HepG2 (cell line): ENCODE measurements around the gene TPM2. TPM values are rescaled to one million over a fixed set of nuclear protein-coding genes. Genes with fewer than 3 reads are reported as not detected.

Source experiments
- ATM ChIP-seq: fragments of 450-650 bp; IDR thresholded peaks from 2 replicates; pipeline ENCODE4 v1.7.1; 2017; ENCODE audit warnings: mild to moderate bottlenecking, borderline replicate concordance
- EEA1 ChIP-seq: sonication (generic); formaldehyde crosslinking; IDR thresholded peaks from 2 replicates; pipeline ENCODE4 v1.5.1; 2020; ENCODE audit warnings: mild to moderate bottlenecking, missing genetic modification reagents, borderline replicate concordance
- EP300 ChIP-seq, 3 experiments: sonication (generic) in 1 of 3; formaldehyde crosslinking in 1 of 3; IDR thresholded peaks; 2 replicates each; pipeline versions ENCODE4 v1.5.1 to v1.6.1; 2011 to 2020; ENCODE audit warnings: low read depth in 2 of 3, low read length in 2 of 3, borderline replicate concordance in 1 of 3, improper control_type of control experiment in 1 of 3, mild to moderate bottlenecking in 1 of 3, missing genetic modification reagents in 1 of 3, moderate library complexity in 1 of 3
- FOXK2 ChIP-seq: fragments of 450-650 bp; IDR thresholded peaks from 2 replicates; pipeline ENCODE4 v1.6.1; 2016
- HMGA1 ChIP-seq: sonication (generic); formaldehyde crosslinking; conservative IDR thresholded peaks from 2 replicates; pipeline ENCODE4 v1.4.0; 2020; ENCODE audit warnings: missing genetic modification reagents
- MED1 ChIP-seq: sonication (generic); formaldehyde crosslinking; IDR thresholded peaks from 2 replicates; pipeline ENCODE4 v1.4.0; 2020; ENCODE audit warnings: missing genetic modification reagents
- MLLT10 ChIP-seq: sonication (generic); formaldehyde crosslinking; IDR thresholded peaks from 2 replicates; pipeline ENCODE4 v1.4.0; 2020; ENCODE audit warnings: missing genetic modification reagents
- NFE2L1 ChIP-seq: sonication (generic); formaldehyde crosslinking; IDR thresholded peaks from 2 replicates; pipeline ENCODE4 v1.4.0; 2020; ENCODE audit warnings: missing genetic modification reagents, mild to moderate bottlenecking, borderline replicate concordance
- NFKBIZ ChIP-seq: IDR thresholded peaks from 2 replicates; pipeline ENCODE4 v1.6.1; 2018; ENCODE audit warnings: missing genetic modification reagents, missing compliant biosample characterization
- REPIN1 ChIP-seq: sonication (generic); formaldehyde crosslinking; IDR thresholded peaks from 2 replicates; pipeline ENCODE4 v1.8.0; 2022; ENCODE audit warnings: missing genetic modification reagents, low read depth, mild to moderate bottlenecking, borderline replicate concordance
- SALL2 ChIP-seq: sonication (generic); formaldehyde crosslinking; IDR thresholded peaks from 2 replicates; pipeline ENCODE4 v1.8.1; 2023; ENCODE audit warnings: mild to moderate bottlenecking, missing genetic modification reagents, inconsistent platforms
- SMAD1 ChIP-seq: sonication (generic); formaldehyde crosslinking; IDR thresholded peaks from 2 replicates; pipeline ENCODE4 v1.4.0; 2020; ENCODE audit warnings: missing genetic modification reagents, low read depth, mild to moderate bottlenecking, borderline replicate concordance
- ZNF138 ChIP-seq: sonication (generic); formaldehyde crosslinking; IDR thresholded peaks from 2 replicates; pipeline ENCODE4 v1.5.0; 2020; ENCODE audit warnings: mild to moderate bottlenecking, low read depth, missing genetic modification reagents
- ZNF557 ChIP-seq: sonication (generic); formaldehyde crosslinking; IDR thresholded peaks from 2 replicates; pipeline ENCODE4 v1.4.0; 2020; ENCODE audit warnings: missing genetic modification reagents
- ZNF720 ChIP-seq: sonication (generic); formaldehyde crosslinking; IDR thresholded peaks from 2 replicates; pipeline ENCODE4 v1.4.0; 2020; ENCODE audit warnings: missing genetic modification reagents
- polyA plus RNA-seq, 8 experiments: library from polyadenylated mRNA; depleted of rRNA in 3 of 8; stranded (reverse) in 7 of 8; unstranded in 1 of 8; fragments of >200 nt; fragmentation: Illumina TruSeq in 4 of 8; extraction: Trizol in 4 of 8; gene quantifications; 2 replicates each; pipeline versions ENCODE4 v1.2.1 to v1.2.3, GENCODE V29; 2011 to 2016; ENCODE audit warnings: low read depth in 4 of 8, missing spikeins in 1 of 8, mixed read lengths in 1 of 8; ENCODE audit not compliant: insufficient read depth in 1 of 8
- total RNA-seq, 5 experiments: library from RNA; depleted of rRNA; stranded (reverse); fragments of >200 nt; fragmentation: Illumina TruSeq; extraction: Trizol; gene quantifications; 2 replicates each; pipeline ENCODE4 v1.2.3, GENCODE V29; 2016; ENCODE audit warnings: low read depth in 1 of 5
- TF ChIP-seq, protein P1 (sequence below): sonication (generic); formaldehyde crosslinking; IDR thresholded peaks from 2 replicates; pipeline ENCODE4 v1.5.1; 2020; ENCODE audit warnings: missing genetic modification reagents, mild to moderate bottlenecking, borderline replicate concordance
- TF ChIP-seq, protein P2 (sequence below): sonication (generic); formaldehyde crosslinking; IDR thresholded peaks from 2 replicates; pipeline ENCODE4 v1.5.0; 2020; ENCODE audit warnings: missing genetic modification reagents
- TF ChIP-seq, protein P3 (sequence below): sonication (generic); formaldehyde crosslinking; IDR thresholded peaks from 2 replicates; pipeline ENCODE4 v1.4.0; 2020; ENCODE audit warnings: missing genetic modification reagents
- TF ChIP-seq, protein P4 (sequence below): sonication (generic); formaldehyde crosslinking; IDR thresholded peaks from 2 replicates; pipeline ENCODE4 v1.4.0; 2020; ENCODE audit warnings: mild to moderate bottlenecking, missing genetic modification reagents, borderline replicate concordance
- TF ChIP-seq, protein P5 (sequence below): IDR thresholded peaks from 2 replicates; pipeline ENCODE4 v1.6.1; 2018; ENCODE audit warnings: missing genetic modification reagents, mild to moderate bottlenecking, missing compliant biosample characterization
- TF ChIP-seq, protein P6 (sequence below): sonication (generic); formaldehyde crosslinking; IDR thresholded peaks from 2 replicates; pipeline ENCODE4 v1.5.0; 2020; ENCODE audit warnings: missing genetic modification reagents, mild to moderate bottlenecking, borderline replicate concordance

TPM2 gene
- total and polyA plus RNA-seq, 2 of the 13 experiments (the other 11 are each of a cell fraction or from before 2014, with no cell fraction given) = 3.1 to 10.7 TPM

DNA sequence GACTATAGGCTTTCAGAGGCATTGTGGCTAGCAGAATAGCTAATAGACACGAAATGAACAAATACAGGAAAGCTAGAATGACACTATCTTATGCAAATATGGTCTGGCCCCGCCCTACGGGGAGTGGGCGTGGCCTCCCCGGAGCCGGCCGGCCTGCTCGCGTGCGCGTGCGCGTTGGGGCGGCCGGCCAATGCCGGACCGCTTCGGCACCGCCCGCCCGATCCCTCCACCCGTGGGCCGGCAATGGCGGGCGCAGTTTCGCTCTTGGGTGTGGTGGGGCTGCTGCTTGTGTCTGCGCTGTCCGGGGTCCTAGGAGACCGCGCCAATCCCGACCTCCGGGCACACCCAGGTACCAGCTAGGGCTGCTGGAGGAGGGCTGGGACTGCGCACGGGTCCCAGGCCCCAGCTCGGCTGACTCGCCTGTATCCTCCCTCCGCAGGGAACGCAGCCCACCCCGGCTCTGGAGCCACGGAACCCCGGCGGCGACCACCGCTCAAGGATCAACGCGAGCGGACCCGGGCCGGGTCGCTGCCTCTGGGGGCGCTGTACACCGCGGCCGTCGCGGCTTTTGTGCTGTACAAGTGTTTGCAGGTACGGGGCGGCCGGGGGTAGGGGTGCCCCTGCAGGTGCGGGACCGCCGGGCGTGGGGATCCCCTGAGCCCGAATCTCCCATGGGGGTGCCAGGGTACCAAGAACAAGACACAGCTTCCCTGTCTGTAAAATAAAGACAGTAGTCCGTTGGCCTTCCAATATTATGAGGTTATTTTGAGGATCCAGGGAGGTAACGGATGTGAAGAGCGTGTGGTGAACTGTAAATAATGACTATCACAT, 31.4 kb downstream of the TPM2 start, which contains the start of gene CCDC107 (continued):
- TF ChIP-seq MED1 (CRISPR knock-in tag) (no peak), EP300 (IDR thresholded peaks at IDR 0.05; ENCODE audit: low read depth in 2 of 2, low read length in 2 of 2) (no peak), EP300 (CRISPR knock-in tag; IDR thresholded peaks at IDR 0.05; ENCODE audit: borderline replicate concordance) (no peak), FOXK2 (no peak), EEA1 (CRISPR knock-in tag) (0 out of 2 replicates have a peak, but pooled peaks have one; percentile 64), HMGA1 (CRISPR knock-in tag) (no peak), MLLT10 (no peak), NFKBIZ (no peak), SALL2 (CRISPR knock-in tag) (no peak), ATM (no peak), ZNF720 (CRISPR knock-in tag) (no peak), REPIN1 (CRISPR knock-in tag) (no peak; the same call in 1 of the 2 replicates), ZNF557 (CRISPR knock-in tag) (no peak; the same call in 1 of the 2 replicates), NFE2L1 (CRISPR knock-in tag) (no peak), SMAD1 (no peak), ZNF138 (CRISPR knock-in tag) (0 out of 2 replicates have a peak, but pooled peaks have one; percentile 24)
- TF ChIP-seq, protein P1, sequence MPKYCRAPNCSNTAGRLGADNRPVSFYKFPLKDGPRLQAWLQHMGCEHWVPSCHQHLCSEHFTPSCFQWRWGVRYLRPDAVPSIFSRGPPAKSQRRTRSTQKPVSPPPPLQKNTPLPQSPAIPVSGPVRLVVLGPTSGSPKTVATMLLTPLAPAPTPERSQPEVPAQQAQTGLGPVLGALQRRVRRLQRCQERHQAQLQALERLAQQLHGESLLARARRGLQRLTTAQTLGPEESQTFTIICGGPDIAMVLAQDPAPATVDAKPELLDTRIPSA (CRISPR knock-in tag) = no peak
- TF ChIP-seq, protein P2, sequence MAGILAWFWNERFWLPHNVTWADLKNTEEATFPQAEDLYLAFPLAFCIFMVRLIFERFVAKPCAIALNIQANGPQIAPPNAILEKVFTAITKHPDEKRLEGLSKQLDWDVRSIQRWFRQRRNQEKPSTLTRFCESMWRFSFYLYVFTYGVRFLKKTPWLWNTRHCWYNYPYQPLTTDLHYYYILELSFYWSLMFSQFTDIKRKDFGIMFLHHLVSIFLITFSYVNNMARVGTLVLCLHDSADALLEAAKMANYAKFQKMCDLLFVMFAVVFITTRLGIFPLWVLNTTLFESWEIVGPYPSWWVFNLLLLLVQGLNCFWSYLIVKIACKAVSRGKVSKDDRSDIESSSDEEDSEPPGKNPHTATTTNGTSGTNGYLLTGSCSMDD (CRISPR knock-in tag) = no peak
- TF ChIP-seq, protein P3, sequence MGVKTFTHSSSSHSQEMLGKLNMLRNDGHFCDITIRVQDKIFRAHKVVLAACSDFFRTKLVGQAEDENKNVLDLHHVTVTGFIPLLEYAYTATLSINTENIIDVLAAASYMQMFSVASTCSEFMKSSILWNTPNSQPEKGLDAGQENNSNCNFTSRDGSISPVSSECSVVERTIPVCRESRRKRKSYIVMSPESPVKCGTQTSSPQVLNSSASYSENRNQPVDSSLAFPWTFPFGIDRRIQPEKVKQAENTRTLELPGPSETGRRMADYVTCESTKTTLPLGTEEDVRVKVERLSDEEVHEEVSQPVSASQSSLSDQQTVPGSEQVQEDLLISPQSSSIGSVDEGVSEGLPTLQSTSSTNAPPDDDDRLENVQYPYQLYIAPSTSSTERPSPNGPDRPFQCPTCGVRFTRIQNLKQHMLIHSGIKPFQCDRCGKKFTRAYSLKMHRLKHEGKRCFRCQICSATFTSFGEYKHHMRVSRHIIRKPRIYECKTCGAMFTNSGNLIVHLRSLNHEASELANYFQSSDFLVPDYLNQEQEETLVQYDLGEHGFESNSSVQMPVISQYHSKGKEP = no peak
- TF ChIP-seq, protein P4, sequence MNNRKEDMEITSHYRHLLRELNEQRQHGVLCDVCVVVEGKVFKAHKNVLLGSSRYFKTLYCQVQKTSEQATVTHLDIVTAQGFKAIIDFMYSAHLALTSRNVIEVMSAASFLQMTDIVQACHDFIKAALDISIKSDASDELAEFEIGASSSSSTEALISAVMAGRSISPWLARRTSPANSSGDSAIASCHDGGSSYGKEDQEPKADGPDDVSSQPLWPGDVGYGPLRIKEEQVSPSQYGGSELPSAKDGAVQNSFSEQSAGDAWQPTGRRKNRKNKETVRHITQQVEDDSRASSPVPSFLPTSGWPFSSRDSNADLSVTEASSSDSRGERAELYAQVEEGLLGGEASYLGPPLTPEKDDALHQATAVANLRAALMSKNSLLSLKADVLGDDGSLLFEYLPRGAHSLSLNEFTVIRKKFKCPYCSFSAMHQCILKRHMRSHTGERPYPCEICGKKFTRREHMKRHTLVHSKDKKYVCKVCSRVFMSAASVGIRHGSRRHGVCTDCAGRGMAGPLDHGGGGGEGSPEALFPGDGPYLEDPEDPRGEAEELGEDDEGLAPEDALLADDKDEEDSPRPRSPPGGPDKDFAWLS (CRISPR knock-in tag) = no peak
- TF ChIP-seq, protein P5, sequence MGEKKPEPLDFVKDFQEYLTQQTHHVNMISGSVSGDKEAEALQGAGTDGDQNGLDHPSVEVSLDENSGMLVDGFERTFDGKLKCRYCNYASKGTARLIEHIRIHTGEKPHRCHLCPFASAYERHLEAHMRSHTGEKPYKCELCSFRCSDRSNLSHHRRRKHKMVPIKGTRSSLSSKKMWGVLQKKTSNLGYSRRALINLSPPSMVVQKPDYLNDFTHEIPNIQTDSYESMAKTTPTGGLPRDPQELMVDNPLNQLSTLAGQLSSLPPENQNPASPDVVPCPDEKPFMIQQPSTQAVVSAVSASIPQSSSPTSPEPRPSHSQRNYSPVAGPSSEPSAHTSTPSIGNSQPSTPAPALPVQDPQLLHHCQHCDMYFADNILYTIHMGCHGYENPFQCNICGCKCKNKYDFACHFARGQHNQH (CRISPR knock-in tag) = no peak
- TF ChIP-seq, protein P6, sequence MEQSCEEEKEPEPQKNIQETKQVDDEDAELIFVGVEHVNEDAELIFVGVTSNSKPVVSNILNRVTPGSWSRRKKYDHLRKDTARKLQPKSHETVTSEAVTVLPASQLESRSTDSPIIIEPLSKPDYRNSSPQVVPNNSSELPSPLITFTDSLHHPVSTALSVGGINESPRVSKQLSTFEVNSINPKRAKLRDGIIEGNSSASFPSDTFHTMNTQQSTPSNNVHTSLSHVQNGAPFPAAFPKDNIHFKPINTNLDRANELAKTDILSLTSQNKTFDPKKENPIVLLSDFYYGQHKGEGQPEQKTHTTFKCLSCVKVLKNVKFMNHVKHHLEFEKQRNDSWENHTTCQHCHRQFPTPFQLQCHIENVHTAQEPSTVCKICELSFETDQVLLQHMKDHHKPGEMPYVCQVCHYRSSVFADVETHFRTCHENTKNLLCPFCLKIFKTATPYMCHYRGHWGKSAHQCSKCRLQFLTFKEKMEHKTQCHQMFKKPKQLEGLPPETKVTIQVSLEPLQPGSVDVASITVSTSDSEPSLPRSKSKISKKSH = peak; percentile 37
